Testis (tissue), 2 donors: ENCODE data around the gene SF3B4.

Experiments
- CTCF ChIP-seq, 3 experiments: fragments of 450-650 bp in 2 of 3; fragments of 200-600 bp in 1 of 3; sonication (generic) in 1 of 3; IDR thresholded peaks; one replicate each; pipeline ENCODE4 v1.5.1; 2016 to 2019; ENCODE audit warnings: antibody characterized with exemption in 3 of 3, mild to moderate bottlenecking in 2 of 3, moderate library complexity in 1 of 3
- POLR2A ChIP-seq: fragments of 450-650 bp; IDR thresholded peaks from one replicate; pipeline ENCODE4 v1.6.1; 2017; ENCODE audit warnings: antibody characterized with exemption, mild to moderate bottlenecking, moderate library complexity

GRCh38 chr1:149936992-149937705 is 9.5 kb upstream of the SF3B4 start:
- TF ChIP-seq CTCF (IDR thresholded peaks at IDR 0.05) = no peak
- TF ChIP-seq POLR2A = no peak
